ENCODE measurements around the gene TMED8. TPM values are rescaled to one million over a fixed set of nuclear protein-coding genes. Genes with fewer than 3 reads are reported as not detected.

Gene TMED8
- total RNA-seq, 1 experiment from 2014 or later: 14.2 TPM

DNA sequence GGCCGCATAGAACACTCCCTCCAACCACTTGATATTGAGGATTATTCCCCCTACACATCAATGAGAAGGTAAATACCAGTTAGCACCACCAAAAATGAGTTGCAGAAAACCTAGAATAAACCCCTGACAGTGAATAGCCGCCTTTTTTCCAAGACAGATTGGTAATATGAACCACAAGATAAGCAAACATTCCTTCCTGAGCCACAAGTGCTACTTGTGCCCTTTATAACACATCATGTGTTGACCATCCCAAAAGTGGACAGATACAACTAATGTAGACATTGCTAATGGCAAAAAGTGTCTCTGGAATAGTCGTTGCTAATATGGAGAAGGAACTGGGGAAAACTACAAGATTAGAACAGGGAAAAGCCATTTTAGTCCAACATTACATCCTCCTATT lies 29.2 kb upstream of the TMED8 start (continued):
- TF ChIP-seq NFATC4 (CRISPR knock-in tag; IDR thresholded peaks at IDR 0.05): no peak
- no peak for TF ChIP-seq SP1 (CRISPR knock-in tag; conservative IDR thresholded peaks at IDR 0.05)
- TF ChIP-seq, protein P1, sequence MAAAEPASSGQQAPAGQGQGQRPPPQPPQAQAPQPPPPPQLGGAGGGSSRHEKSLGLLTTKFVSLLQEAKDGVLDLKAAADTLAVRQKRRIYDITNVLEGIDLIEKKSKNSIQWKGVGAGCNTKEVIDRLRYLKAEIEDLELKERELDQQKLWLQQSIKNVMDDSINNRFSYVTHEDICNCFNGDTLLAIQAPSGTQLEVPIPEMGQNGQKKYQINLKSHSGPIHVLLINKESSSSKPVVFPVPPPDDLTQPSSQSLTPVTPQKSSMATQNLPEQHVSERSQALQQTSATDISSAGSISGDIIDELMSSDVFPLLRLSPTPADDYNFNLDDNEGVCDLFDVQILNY (CRISPR knock-in tag; IDR thresholded peaks at IDR 0.05): no peak
- no peak for TF ChIP-seq ZNF138 (CRISPR knock-in tag; conservative IDR thresholded peaks at IDR 0.05)

DNA sequence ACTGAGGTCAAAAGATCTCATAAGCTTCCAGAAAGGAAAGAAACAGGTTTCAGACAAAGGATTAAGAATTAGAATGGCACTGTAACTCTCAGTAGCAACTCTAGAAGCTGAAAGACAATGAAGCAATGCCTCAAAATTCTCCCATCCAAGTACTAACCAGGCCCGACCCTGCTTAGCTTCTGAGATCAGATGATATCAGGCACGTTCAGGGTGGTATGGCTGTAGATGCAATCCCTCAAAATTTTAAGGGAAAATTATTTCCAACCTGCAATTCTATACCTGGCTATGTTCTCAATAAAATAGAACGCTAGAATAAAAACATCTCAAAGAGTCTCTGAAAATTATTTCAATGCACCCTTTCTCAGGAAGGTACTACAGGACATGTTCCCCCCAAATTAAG lies 26.9 kb upstream of the TMED8 start:
- TF ChIP-seq CREB1 (CRISPR knock-in tag; IDR thresholded peaks at IDR 0.05): no peak
- TF ChIP-seq, protein P2, sequence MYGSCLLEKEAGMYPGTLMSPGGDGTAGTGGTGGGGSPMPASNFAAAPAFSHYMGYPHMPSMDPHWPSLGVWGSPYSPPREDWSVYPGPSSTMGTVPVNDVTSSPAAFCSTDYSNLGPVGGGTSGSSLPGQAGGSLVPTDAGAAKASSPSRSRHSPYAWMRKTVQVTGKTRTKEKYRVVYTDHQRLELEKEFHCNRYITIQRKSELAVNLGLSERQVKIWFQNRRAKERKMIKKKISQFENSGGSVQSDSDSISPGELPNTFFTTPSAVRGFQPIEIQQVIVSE (CRISPR knock-in tag; IDR thresholded peaks at IDR 0.05; ENCODE audit: borderline replicate concordance): no peak
- TF ChIP-seq SP1 (CRISPR knock-in tag; conservative IDR thresholded peaks at IDR 0.05): no peak
- TF ChIP-seq HMGA2 (CRISPR knock-in tag; IDR thresholded peaks at IDR 0.05): no peak
- TF ChIP-seq EMX1 (CRISPR knock-in tag; IDR thresholded peaks at IDR 0.05): no peak
- TF ChIP-seq, protein P3, sequence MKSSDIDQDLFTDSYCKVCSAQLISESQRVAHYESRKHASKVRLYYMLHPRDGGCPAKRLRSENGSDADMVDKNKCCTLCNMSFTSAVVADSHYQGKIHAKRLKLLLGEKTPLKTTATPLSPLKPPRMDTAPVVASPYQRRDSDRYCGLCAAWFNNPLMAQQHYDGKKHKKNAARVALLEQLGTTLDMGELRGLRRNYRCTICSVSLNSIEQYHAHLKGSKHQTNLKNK (CRISPR knock-in tag; IDR thresholded peaks at IDR 0.05): no peak
- TF ChIP-seq ZNF423 (CRISPR knock-in tag; IDR thresholded peaks at IDR 0.05): no peak
- TF ChIP-seq, protein P4, sequence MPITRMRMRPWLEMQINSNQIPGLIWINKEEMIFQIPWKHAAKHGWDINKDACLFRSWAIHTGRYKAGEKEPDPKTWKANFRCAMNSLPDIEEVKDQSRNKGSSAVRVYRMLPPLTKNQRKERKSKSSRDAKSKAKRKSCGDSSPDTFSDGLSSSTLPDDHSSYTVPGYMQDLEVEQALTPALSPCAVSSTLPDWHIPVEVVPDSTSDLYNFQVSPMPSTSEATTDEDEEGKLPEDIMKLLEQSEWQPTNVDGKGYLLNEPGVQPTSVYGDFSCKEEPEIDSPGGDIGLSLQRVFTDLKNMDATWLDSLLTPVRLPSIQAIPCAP (CRISPR knock-in tag; IDR thresholded peaks at IDR 0.05): no peak
- TF ChIP-seq, protein P5, sequence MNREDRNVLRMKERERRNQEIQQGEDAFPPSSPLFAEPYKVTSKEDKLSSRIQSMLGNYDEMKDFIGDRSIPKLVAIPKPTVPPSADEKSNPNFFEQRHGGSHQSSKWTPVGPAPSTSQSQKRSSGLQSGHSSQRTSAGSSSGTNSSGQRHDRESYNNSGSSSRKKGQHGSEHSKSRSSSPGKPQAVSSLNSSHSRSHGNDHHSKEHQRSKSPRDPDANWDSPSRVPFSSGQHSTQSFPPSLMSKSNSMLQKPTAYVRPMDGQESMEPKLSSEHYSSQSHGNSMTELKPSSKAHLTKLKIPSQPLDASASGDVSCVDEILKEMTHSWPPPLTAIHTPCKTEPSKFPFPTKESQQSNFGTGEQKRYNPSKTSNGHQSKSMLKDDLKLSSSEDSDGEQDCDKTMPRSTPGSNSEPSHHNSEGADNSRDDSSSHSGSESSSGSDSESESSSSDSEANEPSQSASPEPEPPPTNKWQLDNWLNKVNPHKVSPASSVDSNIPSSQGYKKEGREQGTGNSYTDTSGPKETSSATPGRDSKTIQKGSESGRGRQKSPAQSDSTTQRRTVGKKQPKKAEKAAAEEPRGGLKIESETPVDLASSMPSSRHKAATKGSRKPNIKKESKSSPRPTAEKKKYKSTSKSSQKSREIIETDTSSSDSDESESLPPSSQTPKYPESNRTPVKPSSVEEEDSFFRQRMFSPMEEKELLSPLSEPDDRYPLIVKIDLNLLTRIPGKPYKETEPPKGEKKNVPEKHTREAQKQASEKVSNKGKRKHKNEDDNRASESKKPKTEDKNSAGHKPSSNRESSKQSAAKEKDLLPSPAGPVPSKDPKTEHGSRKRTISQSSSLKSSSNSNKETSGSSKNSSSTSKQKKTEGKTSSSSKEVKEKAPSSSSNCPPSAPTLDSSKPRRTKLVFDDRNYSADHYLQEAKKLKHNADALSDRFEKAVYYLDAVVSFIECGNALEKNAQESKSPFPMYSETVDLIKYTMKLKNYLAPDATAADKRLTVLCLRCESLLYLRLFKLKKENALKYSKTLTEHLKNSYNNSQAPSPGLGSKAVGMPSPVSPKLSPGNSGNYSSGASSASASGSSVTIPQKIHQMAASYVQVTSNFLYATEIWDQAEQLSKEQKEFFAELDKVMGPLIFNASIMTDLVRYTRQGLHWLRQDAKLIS (CRISPR knock-in tag; IDR thresholded peaks at IDR 0.05; ENCODE audit: borderline replicate concordance): no peak
- TF ChIP-seq, protein P6, sequence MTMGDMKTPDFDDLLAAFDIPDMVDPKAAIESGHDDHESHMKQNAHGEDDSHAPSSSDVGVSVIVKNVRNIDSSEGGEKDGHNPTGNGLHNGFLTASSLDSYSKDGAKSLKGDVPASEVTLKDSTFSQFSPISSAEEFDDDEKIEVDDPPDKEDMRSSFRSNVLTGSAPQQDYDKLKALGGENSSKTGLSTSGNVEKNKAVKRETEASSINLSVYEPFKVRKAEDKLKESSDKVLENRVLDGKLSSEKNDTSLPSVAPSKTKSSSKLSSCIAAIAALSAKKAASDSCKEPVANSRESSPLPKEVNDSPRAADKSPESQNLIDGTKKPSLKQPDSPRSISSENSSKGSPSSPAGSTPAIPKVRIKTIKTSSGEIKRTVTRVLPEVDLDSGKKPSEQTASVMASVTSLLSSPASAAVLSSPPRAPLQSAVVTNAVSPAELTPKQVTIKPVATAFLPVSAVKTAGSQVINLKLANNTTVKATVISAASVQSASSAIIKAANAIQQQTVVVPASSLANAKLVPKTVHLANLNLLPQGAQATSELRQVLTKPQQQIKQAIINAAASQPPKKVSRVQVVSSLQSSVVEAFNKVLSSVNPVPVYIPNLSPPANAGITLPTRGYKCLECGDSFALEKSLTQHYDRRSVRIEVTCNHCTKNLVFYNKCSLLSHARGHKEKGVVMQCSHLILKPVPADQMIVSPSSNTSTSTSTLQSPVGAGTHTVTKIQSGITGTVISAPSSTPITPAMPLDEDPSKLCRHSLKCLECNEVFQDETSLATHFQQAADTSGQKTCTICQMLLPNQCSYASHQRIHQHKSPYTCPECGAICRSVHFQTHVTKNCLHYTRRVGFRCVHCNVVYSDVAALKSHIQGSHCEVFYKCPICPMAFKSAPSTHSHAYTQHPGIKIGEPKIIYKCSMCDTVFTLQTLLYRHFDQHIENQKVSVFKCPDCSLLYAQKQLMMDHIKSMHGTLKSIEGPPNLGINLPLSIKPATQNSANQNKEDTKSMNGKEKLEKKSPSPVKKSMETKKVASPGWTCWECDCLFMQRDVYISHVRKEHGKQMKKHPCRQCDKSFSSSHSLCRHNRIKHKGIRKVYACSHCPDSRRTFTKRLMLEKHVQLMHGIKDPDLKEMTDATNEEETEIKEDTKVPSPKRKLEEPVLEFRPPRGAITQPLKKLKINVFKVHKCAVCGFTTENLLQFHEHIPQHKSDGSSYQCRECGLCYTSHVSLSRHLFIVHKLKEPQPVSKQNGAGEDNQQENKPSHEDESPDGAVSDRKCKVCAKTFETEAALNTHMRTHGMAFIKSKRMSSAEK (CRISPR knock-in tag; IDR thresholded peaks at IDR 0.05; ENCODE audit: borderline replicate concordance): no peak
- no peak for TF ChIP-seq ELF4 (CRISPR knock-in tag; IDR thresholded peaks at IDR 0.05; ENCODE audit: low read depth)
- TF ChIP-seq TP53 (CRISPR knock-in tag; IDR thresholded peaks at IDR 0.05): no peak
- TF ChIP-seq, protein P7, sequence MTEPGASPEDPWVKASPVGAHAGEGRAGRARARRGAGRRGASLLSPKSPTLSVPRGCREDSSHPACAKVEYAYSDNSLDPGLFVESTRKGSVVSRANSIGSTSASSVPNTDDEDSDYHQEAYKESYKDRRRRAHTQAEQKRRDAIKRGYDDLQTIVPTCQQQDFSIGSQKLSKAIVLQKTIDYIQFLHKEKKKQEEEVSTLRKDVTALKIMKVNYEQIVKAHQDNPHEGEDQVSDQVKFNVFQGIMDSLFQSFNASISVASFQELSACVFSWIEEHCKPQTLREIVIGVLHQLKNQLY (CRISPR knock-in tag; IDR thresholded peaks at IDR 0.05): no peak
- TF ChIP-seq GRHL2 (CRISPR knock-in tag; IDR thresholded peaks at IDR 0.05; ENCODE audit: insufficient replicate concordance, severe bottlenecking): no peak
- no peak for TF ChIP-seq ZBTB21 (CRISPR knock-in tag; IDR thresholded peaks at IDR 0.05; ENCODE audit: borderline replicate concordance)
- Mint-ChIP-seq H3K36me3 (no peaks in the 10 kb centered on the region), H3K27me3 (ENCODE audit: low read depth) (no peaks in the 10 kb centered on the region; the same call in 1 of the 2 replicates), H3K27ac (no peak overlapping the region; the same call in 1 of the 2 replicates), H3K9me3 (no peaks in the 10 kb centered on the region), H3K4me3 (no peak overlapping the region), H3K4me1 (no peaks in the 10 kb centered on the region)
- POLR2A ChIA-PET: no interaction called here
- DNase-seq (ENCODE audit: low spot score) (no peak), ATAC-seq (no peak)
- CTCF ChIA-PET: no interaction called here

Data from WTC11 (cell line).